ENCODE data around the gene DAPK2. TPM values are rescaled to one million over a fixed set of nuclear protein-coding genes. Genes with fewer than 3 reads are reported as not detected.

Gene DAPK2
- total RNA-seq, 4 donors from 2014 or later = 64.6 to 189 (median 125) TPM

DNA sequence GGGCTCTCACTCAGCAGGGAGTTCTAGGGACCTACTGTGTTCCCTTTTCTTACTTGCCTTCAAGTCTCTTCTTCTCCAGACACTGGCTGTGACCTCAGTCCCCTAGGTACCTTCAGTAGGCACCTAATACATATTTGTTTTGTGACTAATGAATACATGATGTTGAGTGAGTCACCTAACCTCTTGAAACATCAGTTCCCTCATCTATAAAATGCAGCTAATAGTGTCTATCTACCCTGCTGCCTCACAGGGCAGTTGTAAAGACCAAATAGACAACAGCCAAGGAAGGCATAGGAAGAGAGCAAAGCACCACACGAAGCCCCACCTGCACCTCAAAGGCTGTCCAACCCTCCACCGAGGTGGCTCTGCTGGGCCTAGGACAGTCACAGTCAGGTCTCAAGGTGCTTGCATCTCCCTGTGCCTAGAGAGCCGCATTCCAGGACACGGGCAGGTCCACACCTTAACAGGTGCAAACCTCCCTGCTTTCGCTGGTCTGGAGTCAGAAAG lies 29.1 kb downstream of the DAPK2 start:
- H3K9me3 ChIP-seq = no peaks in the 10 kb centered on the region
- peak overlapping the region in 2 of 4 donors; percentile 80 to 89 for H3K27ac ChIP-seq
- no peaks in the 10 kb centered on the region for H3K27me3 ChIP-seq
- peak in 1 of 3 donors; percentile 72 for DNase-seq
- peaks cover 0 to 8% (median 0%) of the 10 kb centered on the region in 3 donors for H3K36me3 ChIP-seq
- no peak overlapping the region for H3K4me3 ChIP-seq
- H3K4me1 ChIP-seq = peaks cover 0 to 65% (median 3%) of the 10 kb centered on the region in 4 donors
- TF ChIP-seq POLR2A (IDR thresholded peaks at IDR 0.05) = peak in 1 of 2 donors; percentile 33
- TF ChIP-seq, protein P1, sequence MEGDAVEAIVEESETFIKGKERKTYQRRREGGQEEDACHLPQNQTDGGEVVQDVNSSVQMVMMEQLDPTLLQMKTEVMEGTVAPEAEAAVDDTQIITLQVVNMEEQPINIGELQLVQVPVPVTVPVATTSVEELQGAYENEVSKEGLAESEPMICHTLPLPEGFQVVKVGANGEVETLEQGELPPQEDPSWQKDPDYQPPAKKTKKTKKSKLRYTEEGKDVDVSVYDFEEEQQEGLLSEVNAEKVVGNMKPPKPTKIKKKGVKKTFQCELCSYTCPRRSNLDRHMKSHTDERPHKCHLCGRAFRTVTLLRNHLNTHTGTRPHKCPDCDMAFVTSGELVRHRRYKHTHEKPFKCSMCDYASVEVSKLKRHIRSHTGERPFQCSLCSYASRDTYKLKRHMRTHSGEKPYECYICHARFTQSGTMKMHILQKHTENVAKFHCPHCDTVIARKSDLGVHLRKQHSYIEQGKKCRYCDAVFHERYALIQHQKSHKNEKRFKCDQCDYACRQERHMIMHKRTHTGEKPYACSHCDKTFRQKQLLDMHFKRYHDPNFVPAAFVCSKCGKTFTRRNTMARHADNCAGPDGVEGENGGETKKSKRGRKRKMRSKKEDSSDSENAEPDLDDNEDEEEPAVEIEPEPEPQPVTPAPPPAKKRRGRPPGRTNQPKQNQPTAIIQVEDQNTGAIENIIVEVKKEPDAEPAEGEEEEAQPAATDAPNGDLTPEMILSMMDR (IDR thresholded peaks at IDR 0.05) = no peak

DNA sequence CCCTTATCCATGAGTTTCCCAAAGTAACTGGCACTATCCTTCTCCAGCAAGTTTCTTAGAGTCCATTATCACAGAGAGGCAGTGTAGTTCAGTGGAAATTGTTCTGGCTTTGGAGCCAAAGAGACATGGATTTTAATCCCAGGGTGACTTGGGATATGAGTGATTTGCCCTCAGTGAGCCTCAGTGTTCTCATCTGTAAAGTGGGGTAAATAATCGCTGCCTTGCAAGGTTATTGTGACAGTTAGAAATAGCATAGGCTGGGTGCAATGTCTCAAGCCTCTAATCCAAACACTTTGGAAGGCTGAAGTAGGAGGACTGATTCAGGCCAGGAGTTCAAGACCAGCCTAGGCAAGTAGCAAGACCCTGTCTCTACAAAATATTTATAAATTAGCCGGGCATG lies 30.0 kb downstream of the DAPK2 start:
- no peaks in the 10 kb centered on the region for H3K9me3 ChIP-seq
- peaks cover 0 to 5% (median 0%) of the 10 kb centered on the region in 3 donors for H3K36me3 ChIP-seq
- H3K27ac ChIP-seq = peak overlapping the region in 1 of 4 donors; percentile 89
- no peak overlapping the region for H3K4me3 ChIP-seq
- TF ChIP-seq POLR2A (IDR thresholded peaks at IDR 0.05) = no peak
- TF ChIP-seq, protein P1 (IDR thresholded peaks at IDR 0.05) = no peak
- DNase-seq = no peak
- H3K27me3 ChIP-seq = no peaks in the 10 kb centered on the region
- H3K4me1 ChIP-seq = peaks cover 0 to 60% (median 4%) of the 10 kb centered on the region in 4 donors

GRCh38 chr15:64014995-64015394 lies 31.3 kb downstream of the DAPK2 start:
- no peak for DNase-seq
- peak overlapping the region in 1 of 4 donors; percentile 28 for H3K27ac ChIP-seq
- no peak overlapping the region for H3K4me3 ChIP-seq
- H3K36me3 ChIP-seq = no peaks in the 10 kb centered on the region
- H3K9me3 ChIP-seq = no peaks in the 10 kb centered on the region
- peaks cover 0 to 51% (median 8%) of the 10 kb centered on the region in 4 donors for H3K4me1 ChIP-seq
- no peaks in the 10 kb centered on the region for H3K27me3 ChIP-seq
- TF ChIP-seq POLR2A (IDR thresholded peaks at IDR 0.05) = no peak
- TF ChIP-seq, protein P1 (IDR thresholded peaks at IDR 0.05) = no peak

GRCh38 chr15:64013179-64014062 lies 32.9 kb downstream of the DAPK2 start:
- H3K4me1 ChIP-seq = peaks cover 0 to 53% (median 19%) of the 10 kb centered on the region in 4 donors
- TF ChIP-seq, protein P1 (IDR thresholded peaks at IDR 0.05) = no peak
- TF ChIP-seq POLR2A (IDR thresholded peaks at IDR 0.05) = no peak
- DNase-seq = peak in 1 of 3 donors; percentile 74

GRCh38 chr15:64011736-64012135 lies 34.5 kb downstream of the DAPK2 start:
- Histone ChIP-seq H3K27ac (peak overlapping the region in 2 of 4 donors; percentile 21 to 74), H3K4me1 (peaks cover 0 to 45% (median 20%) of the 10 kb centered on the region in 4 donors), H3K4me3 (no peak overlapping the region), H3K36me3 (no peaks in the 10 kb centered on the region), H3K27me3 (no peaks in the 10 kb centered on the region), H3K9me3 (no peaks in the 10 kb centered on the region)
- no peak for TF ChIP-seq POLR2A (IDR thresholded peaks at IDR 0.05)
- TF ChIP-seq, protein P1 (IDR thresholded peaks at IDR 0.05) = no peak
- no peak for DNase-seq

More at GRCh38 chr15:64013179-64014062, 32.9 kb downstream of the DAPK2 start:
- Histone ChIP-seq H3K27ac (peak overlapping the region; percentile 34 to 90 (median 54)), H3K36me3 (no peaks in the 10 kb centered on the region), H3K4me3 (no peak overlapping the region), H3K9me3 (no peaks in the 10 kb centered on the region), H3K27me3 (no peaks in the 10 kb centered on the region)

Data from Peyer's patch (tissue), 4 donors.